ENCODE data around the gene ZNF385A. TPM values are rescaled to one million over a fixed set of nuclear protein-coding genes. Genes with fewer than 3 reads are reported as not detected.
A peak's percentile ranks its signal among the peaks of the same experiment; 100 is the strongest.

Gene ZNF385A
- total and polyA plus RNA-seq, 7 experiments from 2014 or later, result 0.39 to 69.9 (median 1.4) TPM

DNA sequence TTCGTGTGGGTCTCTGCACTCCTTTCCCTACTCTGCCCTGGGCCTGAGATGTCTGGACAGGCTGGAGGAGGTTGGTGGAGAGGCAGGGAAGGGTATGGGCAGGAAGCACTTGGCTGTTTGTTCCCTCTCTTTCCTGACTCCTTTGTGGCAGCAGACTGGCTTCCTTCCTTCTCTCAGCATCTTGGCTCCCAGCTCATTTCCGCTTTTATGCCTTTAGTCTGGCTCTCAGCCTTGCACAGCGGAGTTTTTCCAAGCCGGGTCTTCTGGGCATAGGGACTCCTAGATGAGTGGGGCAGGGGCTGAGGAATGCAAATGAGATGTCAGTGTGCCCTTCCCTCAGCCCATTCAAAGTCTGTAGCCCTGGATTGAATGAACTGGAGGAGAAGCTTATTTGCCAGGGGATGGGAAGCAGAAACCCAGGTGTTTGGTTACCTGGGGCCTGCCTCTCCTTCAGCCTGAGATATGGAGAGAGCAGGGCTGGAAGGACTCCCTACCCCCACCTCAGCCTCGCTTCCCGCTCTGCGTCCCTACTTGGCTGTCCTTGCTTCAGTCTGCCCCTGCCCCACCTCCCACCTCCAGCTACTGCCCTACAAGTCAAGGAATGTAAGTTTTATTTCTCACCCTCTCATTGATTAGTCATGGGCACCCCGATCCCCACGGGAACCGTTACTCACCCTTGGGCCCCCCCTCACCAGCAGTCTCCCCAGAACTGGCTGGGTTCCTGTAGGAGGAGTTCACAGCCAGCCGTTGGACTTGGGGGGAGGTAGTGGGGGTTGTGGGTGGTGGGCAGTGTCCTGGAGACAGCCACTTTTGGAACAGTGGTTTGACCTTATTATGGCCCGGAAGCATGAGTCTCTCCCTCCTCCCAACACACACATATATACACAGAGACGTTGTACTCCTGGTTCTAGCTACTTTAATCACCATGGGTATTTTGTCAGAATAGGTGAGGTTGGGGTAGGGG is 43.8 kb upstream of the ZNF385A start:
- POLR2A ChIA-PET, result interaction anchor here (0.8 to 2.3 kb wide), 7 partner anchors 9 to 35 kb away, joined by 3 to 12 read pairs (median 4); partner anchors contain the start of gene ITGA5
- no peak overlapping the region for H3K4me3 ChIP-seq (ENCODE audit: low read length)
- peaks cover 0 to 2% (median 0%) of the 10 kb centered on the region in 5 donors for H3K36me3 Mint-ChIP-seq
- H3K4me3 Mint-ChIP-seq, result peak overlapping the region in 1 of 10 donors; percentile 34
- no peaks in the 10 kb centered on the region for H3K9me3 ChIP-seq (ENCODE audit: control insufficient read depth in 2 of 3, low read length in 3 of 3)
- H3K4me1 Mint-ChIP-seq, result peaks cover 20 to 69% (median 44%) of the 10 kb centered on the region in 7 donors
- peak; percentile 59 for ATAC-seq
- no peak overlapping the region for H3K27ac ChIP-seq (ENCODE audit: low read depth, low read length)
- no peaks in the 10 kb centered on the region for H3K27me3 ChIP-seq (ENCODE audit: control insufficient read depth in 2 of 2, insufficient read depth in 2 of 2, low read length in 2 of 2)
- H3K27ac Mint-ChIP-seq, result peak overlapping the region in 1 of 9 donors; percentile 55
- peaks cover 0 to 35% (median 0%) of the 10 kb centered on the region in 5 donors for H3K27me3 Mint-ChIP-seq
- peaks cover 13 to 23% of the 10 kb centered on the region in 2 donors for H3K4me1 ChIP-seq (ENCODE audit: control insufficient read depth in 2 of 2, insufficient read depth in 2 of 2, low read length in 2 of 2)
- CTCF ChIA-PET, result interaction anchor here (0.8 to 11.0 kb wide), 5 partner anchors 10 to 49 kb away, joined by 3 to 143 read pairs (median 13); no protein-coding TSS in a partner anchor
- DNase-seq, result no peak
- H3K9me3 Mint-ChIP-seq, result peaks cover 0 to 2% (median 0%) of the 10 kb centered on the region in 11 donors
- no peaks in the 10 kb centered on the region for H3K36me3 ChIP-seq (ENCODE audit: control insufficient read depth in 2 of 3, insufficient read depth in 3 of 3, low read length in 3 of 3)
- intact Hi-C loops (cut with micrococcal nuclease), result loop anchor here in 1 of 2 donors (1.0 kb wide), 1 partner anchor 11 kb away; no protein-coding TSS in a partner anchor

DNA sequence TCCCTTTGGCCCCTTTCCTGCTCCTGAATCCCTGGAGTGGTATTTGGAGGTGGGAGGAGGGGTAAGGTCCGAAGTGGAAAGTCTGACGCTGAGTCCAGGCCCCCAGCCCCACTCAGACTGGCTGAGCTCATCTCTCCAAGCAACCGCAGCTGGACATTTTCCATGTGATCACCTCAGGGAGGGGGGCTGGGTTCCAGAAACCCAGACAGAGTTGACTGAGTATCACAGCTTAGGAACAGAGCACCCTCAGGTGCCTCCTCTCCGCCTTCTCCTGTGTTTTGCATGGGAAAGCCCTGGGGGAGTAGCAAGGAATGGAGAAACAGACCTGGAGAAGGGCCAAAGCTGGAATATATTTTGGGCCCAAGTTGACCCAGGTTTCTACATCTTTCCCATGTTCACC is 42.6 kb upstream of the ZNF385A start:
- Mint-ChIP-seq H3K27me3 (peaks cover 0 to 44% (median 0%) of the 10 kb centered on the region in 5 donors), H3K27ac (peak overlapping the region in 2 of 9 donors; percentile 22 to 38), H3K36me3 (peaks cover 0 to 2% (median 0%) of the 10 kb centered on the region in 5 donors), H3K4me3 (peak overlapping the region in 1 of 10 donors; percentile 62), H3K9me3 (peaks cover 0 to 2% (median 0%) of the 10 kb centered on the region in 11 donors), H3K4me1 (peaks cover 13 to 64% (median 34%) of the 10 kb centered on the region in 7 donors)
- Histone ChIP-seq H3K27me3 (ENCODE audit: control insufficient read depth in 2 of 2, insufficient read depth in 2 of 2, low read length in 2 of 2) (no peaks in the 10 kb centered on the region), H3K27ac (ENCODE audit: low read depth, low read length) (no peak overlapping the region), H3K9me3 (ENCODE audit: control insufficient read depth in 2 of 3, low read length in 3 of 3) (no peaks in the 10 kb centered on the region), H3K36me3 (ENCODE audit: control insufficient read depth in 2 of 3, insufficient read depth in 3 of 3, low read length in 3 of 3) (no peaks in the 10 kb centered on the region), H3K4me3 (ENCODE audit: low read length) (no peak overlapping the region), H3K4me1 (ENCODE audit: control insufficient read depth in 2 of 2, insufficient read depth in 2 of 2, low read length in 2 of 2) (peaks cover 2 to 11% of the 10 kb centered on the region in 2 donors)
- ChIA-PET POLR2A (interaction anchor here (1.0 to 2.2 kb wide), 5 partner anchors 9 to 34 kb away, joined by 3 to 7 read pairs (median 4); partner anchors contain the start of gene ITGA5), CTCF (interaction anchor here (0.6 to 11.0 kb wide), 5 partner anchors 11 to 25 kb away, joined by 3 to 143 read pairs (median 13); no protein-coding TSS in a partner anchor)
- intact Hi-C loops (cut with micrococcal nuclease), result no loop called here
- no peak for DNase-seq
- ATAC-seq, result no peak

DNA sequence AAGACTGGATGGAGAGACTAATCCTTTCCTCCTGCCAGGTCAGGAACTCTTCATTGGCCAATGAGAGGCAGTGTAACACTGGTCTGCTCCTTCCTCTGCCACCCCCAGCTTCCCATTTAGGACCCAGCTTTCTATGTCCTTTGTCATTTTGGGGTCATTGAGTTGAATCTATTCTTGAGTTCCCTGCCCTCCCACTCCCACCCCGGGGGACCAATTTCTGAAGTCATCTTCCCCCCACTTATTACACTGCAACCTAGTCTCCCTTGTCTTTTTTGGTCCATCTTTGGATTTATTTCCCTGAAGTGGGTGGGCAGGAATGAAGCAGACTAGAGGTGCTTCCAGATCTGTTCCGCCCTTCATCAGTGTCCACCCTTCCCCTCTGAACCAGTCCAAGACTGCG is 42.2 kb upstream of the ZNF385A start:
- H3K27me3 Mint-ChIP-seq, result peaks cover 0 to 48% (median 0%) of the 10 kb centered on the region in 5 donors
- DNase-seq, result no peak

DNA sequence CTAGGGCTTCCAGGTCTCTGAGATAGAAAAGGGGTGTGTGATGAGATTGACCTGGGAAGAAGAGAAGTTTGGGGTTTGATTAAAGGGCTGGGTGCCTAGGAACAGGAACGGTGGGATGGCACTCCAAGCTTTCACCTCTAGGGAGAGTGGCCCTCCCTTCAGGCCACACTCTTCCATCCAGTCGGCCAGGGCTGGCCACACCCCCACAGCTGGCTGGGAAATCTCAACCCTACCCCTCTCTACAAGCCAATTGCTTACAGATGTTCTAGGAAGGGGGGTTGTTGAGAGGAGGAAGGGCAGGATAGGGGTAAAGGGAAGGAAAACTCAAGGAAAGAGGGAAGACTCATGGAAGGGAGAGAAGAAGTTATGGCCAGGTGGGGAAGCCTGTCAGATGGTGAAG is 41.2 kb upstream of the ZNF385A start:
- Mint-ChIP-seq H3K9me3 (peaks cover 0 to 2% (median 0%) of the 10 kb centered on the region in 11 donors), H3K4me3 (no peak overlapping the region), H3K4me1 (peaks cover 19 to 64% (median 37%) of the 10 kb centered on the region in 7 donors), H3K36me3 (peaks cover 0 to 2% (median 0%) of the 10 kb centered on the region in 5 donors), H3K27ac (no peak overlapping the region), H3K27me3 (peaks cover 0 to 55% (median 0%) of the 10 kb centered on the region in 5 donors)
- POLR2A ChIA-PET, result interaction anchor here (0.6 to 2.0 kb wide), 5 partner anchors 10 to 26 kb away, joined by 3 to 8 read pairs (median 4); no protein-coding TSS in a partner anchor
- CTCF ChIA-PET, result interaction anchor here (0.6 to 11.0 kb wide), 5 partner anchors 9 to 528 kb away, joined by 3 to 143 read pairs (median 5); no protein-coding TSS in a partner anchor
- Histone ChIP-seq H3K4me3 (ENCODE audit: low read length) (no peak overlapping the region), H3K9me3 (ENCODE audit: control insufficient read depth in 2 of 3, low read length in 3 of 3) (no peaks in the 10 kb centered on the region), H3K4me1 (ENCODE audit: control insufficient read depth in 2 of 2, insufficient read depth in 2 of 2, low read length in 2 of 2) (peaks cover 2 to 7% of the 10 kb centered on the region in 2 donors), H3K36me3 (ENCODE audit: control insufficient read depth in 2 of 3, insufficient read depth in 3 of 3, low read length in 3 of 3) (no peaks in the 10 kb centered on the region), H3K27me3 (ENCODE audit: control insufficient read depth in 2 of 2, insufficient read depth in 2 of 2, low read length in 2 of 2) (no peaks in the 10 kb centered on the region), H3K27ac (ENCODE audit: low read depth, low read length) (no peak overlapping the region)
- intact Hi-C loops (cut with micrococcal nuclease), result loop anchor here in 1 of 2 donors (1.0 kb wide), 1 partner anchor 10 kb away; no protein-coding TSS in a partner anchor
- no peak for DNase-seq
- no peak for ATAC-seq

More for the DNA sequence above, 42.2 kb upstream of the ZNF385A start:
- ChIA-PET CTCF (interaction anchor here (1.6 to 11.0 kb wide), 4 partner anchors 10 to 25 kb away, joined by 5 to 143 read pairs (median 22); no protein-coding TSS in a partner anchor), POLR2A (interaction anchor here (1.3 to 2.2 kb wide), 3 partner anchors 8 to 11 kb away, joined by 3 to 7 read pairs (median 5); partner anchors contain the start of gene ITGA5)
- Histone ChIP-seq H3K4me1 (ENCODE audit: control insufficient read depth in 2 of 2, insufficient read depth in 2 of 2, low read length in 2 of 2) (peaks cover 0 to 7% of the 10 kb centered on the region in 2 donors), H3K9me3 (ENCODE audit: control insufficient read depth in 2 of 3, low read length in 3 of 3) (no peaks in the 10 kb centered on the region), H3K27me3 (ENCODE audit: control insufficient read depth in 2 of 2, insufficient read depth in 2 of 2, low read length in 2 of 2) (no peaks in the 10 kb centered on the region), H3K36me3 (ENCODE audit: control insufficient read depth in 2 of 3, insufficient read depth in 3 of 3, low read length in 3 of 3) (no peaks in the 10 kb centered on the region), H3K4me3 (ENCODE audit: low read length) (no peak overlapping the region), H3K27ac (ENCODE audit: low read depth, low read length) (no peak overlapping the region)
- peak overlapping the region in 1 of 9 donors; percentile 22 for H3K27ac Mint-ChIP-seq
- H3K36me3 Mint-ChIP-seq, result peaks cover 0 to 2% (median 0%) of the 10 kb centered on the region in 5 donors
- H3K4me3 Mint-ChIP-seq, result no peak overlapping the region
- H3K9me3 Mint-ChIP-seq, result peaks cover 0 to 2% (median 0%) of the 10 kb centered on the region in 11 donors
- ATAC-seq, result no peak
- intact Hi-C loops (cut with micrococcal nuclease), result loop anchor here in 1 of 2 donors (1.0 kb wide), 1 partner anchor 11 kb away; no protein-coding TSS in a partner anchor
- peaks cover 12 to 64% (median 33%) of the 10 kb centered on the region in 7 donors for H3K4me1 Mint-ChIP-seq

DNA sequence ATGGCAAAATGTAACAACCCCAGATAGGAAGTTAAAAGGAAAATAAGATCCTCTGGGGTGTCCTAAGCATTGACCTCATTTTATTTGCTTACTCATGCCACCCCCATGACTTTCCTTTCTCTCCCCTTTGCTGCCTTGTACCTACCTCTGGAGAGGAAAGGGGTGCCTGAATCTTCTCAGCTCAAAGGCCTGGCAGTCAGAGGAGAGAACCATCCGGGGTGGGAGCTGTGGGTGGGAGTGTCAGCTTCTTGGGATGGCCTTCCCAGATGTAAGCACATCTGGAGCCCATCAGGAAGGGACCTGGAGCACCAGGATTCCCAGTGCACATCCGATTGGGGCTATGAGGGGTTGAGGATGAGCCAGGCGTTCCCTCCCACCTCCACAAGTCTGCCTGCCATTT is 39.7 kb upstream of the ZNF385A start:
- Histone ChIP-seq H3K27me3 (ENCODE audit: control insufficient read depth in 2 of 2, insufficient read depth in 2 of 2, low read length in 2 of 2) (no peaks in the 10 kb centered on the region), H3K4me3 (ENCODE audit: low read length) (no peak overlapping the region), H3K27ac (ENCODE audit: low read depth, low read length) (no peak overlapping the region), H3K4me1 (ENCODE audit: control insufficient read depth in 2 of 2, insufficient read depth in 2 of 2, low read length in 2 of 2) (peaks cover 16 to 19% of the 10 kb centered on the region in 2 donors), H3K9me3 (ENCODE audit: control insufficient read depth in 2 of 3, low read length in 3 of 3) (no peaks in the 10 kb centered on the region), H3K36me3 (ENCODE audit: control insufficient read depth in 2 of 3, insufficient read depth in 3 of 3, low read length in 3 of 3) (peaks cover 0 to 1% (median 0%) of the 10 kb centered on the region in 3 experiments)
- Mint-ChIP-seq H3K9me3 (no peaks in the 10 kb centered on the region), H3K4me3 (no peak overlapping the region), H3K4me1 (peaks cover 16 to 69% (median 42%) of the 10 kb centered on the region in 7 donors), H3K27ac (no peak overlapping the region), H3K36me3 (peaks cover 0 to 2% (median 0%) of the 10 kb centered on the region in 5 donors), H3K27me3 (peaks cover 0 to 52% (median 0%) of the 10 kb centered on the region in 5 donors)
- no peak for DNase-seq
- intact Hi-C loops (cut with micrococcal nuclease), result no loop called here
- CTCF ChIA-PET, result interaction anchor here (1.3 to 11.0 kb wide), 3 partner anchors 8 to 22 kb away, joined by 4 to 143 read pairs (median 13); no protein-coding TSS in a partner anchor
- POLR2A ChIA-PET, result interaction anchor here (0.8 to 2.0 kb wide), 5 partner anchors 9 to 145 kb away, joined by 3 to 8 read pairs (median 7); partner anchors contain the start of gene CBX5
- no peak for ATAC-seq

DNA sequence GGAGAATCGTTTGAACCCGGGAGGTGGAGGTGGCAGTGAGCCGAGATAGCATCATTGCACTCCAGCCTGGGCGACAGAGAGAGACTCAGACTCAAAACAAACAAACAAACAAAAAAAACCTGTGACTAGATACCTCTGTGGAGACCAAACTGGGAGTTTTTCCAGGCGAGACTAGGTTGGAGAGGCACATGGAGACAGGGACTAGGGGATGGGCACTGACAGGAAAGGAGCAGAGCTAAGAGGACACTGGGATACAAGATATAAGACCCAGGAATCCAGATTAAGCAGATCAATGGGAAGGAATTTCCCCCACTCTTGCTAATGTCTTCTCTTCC is 39.2 kb upstream of the ZNF385A start:
- ChIA-PET CTCF (interaction anchor here (0.6 to 11.0 kb wide), 3 partner anchors 16 to 341 kb away, joined by 4 to 143 read pairs (median 4); no protein-coding TSS in a partner anchor), POLR2A (interaction anchor here (2.0 kb wide), 1 partner anchor 24 kb away, joined by 8 read pairs; no protein-coding TSS in a partner anchor)
- Mint-ChIP-seq H3K27ac (peak overlapping the region in 1 of 9 donors; percentile 43), H3K4me3 (no peak overlapping the region), H3K27me3 (peaks cover 0 to 52% (median 0%) of the 10 kb centered on the region in 5 donors), H3K4me1 (peaks cover 16 to 64% (median 42%) of the 10 kb centered on the region in 7 donors), H3K9me3 (no peaks in the 10 kb centered on the region), H3K36me3 (peaks cover 0 to 2% (median 0%) of the 10 kb centered on the region in 5 donors)
- Histone ChIP-seq H3K27me3 (ENCODE audit: control insufficient read depth in 2 of 2, insufficient read depth in 2 of 2, low read length in 2 of 2) (no peaks in the 10 kb centered on the region), H3K4me3 (ENCODE audit: low read length) (no peak overlapping the region), H3K9me3 (ENCODE audit: control insufficient read depth in 2 of 3, low read length in 3 of 3) (no peaks in the 10 kb centered on the region), H3K4me1 (ENCODE audit: control insufficient read depth in 2 of 2, insufficient read depth in 2 of 2, low read length in 2 of 2) (peaks cover 16 to 19% of the 10 kb centered on the region in 2 donors), H3K27ac (ENCODE audit: low read depth, low read length) (no peak overlapping the region), H3K36me3 (ENCODE audit: control insufficient read depth in 2 of 3, insufficient read depth in 3 of 3, low read length in 3 of 3) (peaks cover 0 to 6% (median 0%) of the 10 kb centered on the region in 3 experiments)
- ATAC-seq (no peak), DNase-seq (no peak)
- intact Hi-C loops (cut with micrococcal nuclease), result no loop called here

All from naive thymus-derived CD4-positive, alpha-beta T cell (primary cell).